Fibroblast of skin of left biceps (primary cell): ENCODE data around the gene TARDBP.
"Not testable (repeated sequence)": the region's sequence is repeated elsewhere in the genome, so short reads cannot be mapped to it uniquely, and the experiment has no call there.

Source experiments
- DNase-seq, 2 experiments: peaks; one replicate each; pipeline ENCODE4 v3.0.0-alpha.2; 2013; ENCODE audit warnings: low read depth in 2 of 2

TARDBP gene

DNA sequence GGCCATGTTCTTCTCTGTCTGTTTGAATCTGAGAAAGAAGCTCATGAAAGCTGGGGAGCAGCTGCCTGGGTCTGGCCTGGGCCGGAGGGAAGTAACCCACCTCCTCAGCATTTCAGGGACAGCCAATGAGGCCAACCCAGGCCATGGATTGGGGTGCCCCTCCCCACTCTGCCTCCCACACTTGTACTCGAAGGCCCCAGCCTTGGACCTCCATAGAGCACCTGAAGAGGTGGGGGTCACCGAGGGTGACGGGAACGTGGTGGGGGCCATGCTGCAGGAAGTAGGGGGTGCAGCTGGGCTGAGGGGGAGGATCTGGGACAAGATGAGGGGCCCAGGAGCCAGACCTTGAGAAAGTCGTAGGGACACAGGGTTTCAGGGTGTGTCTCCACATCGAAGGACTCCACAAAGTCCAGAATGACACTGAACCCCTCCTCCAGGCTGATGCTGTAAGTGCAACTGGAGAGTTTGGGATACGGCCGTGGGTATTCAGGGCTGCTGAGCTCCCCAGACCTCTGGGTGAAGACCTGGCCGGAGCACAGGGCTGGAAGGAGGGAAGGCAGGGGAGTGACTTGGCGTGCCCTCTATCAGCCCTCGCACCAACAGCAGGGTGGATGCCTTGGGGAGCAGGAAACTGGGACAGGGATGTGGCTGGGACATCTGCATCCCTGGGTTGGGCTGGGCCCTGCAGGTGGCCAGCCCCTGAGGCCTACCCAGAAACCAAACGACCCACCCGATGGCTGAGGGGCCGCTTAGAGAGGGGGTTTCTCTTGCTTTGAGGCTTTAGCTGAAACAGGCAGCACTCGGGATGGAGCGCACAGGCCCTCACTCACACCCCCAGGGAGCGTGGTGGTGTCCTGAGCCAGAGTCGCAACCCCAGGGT lies 30.8 kb downstream of the TARDBP start:
- no peak for DNase-seq

DNA sequence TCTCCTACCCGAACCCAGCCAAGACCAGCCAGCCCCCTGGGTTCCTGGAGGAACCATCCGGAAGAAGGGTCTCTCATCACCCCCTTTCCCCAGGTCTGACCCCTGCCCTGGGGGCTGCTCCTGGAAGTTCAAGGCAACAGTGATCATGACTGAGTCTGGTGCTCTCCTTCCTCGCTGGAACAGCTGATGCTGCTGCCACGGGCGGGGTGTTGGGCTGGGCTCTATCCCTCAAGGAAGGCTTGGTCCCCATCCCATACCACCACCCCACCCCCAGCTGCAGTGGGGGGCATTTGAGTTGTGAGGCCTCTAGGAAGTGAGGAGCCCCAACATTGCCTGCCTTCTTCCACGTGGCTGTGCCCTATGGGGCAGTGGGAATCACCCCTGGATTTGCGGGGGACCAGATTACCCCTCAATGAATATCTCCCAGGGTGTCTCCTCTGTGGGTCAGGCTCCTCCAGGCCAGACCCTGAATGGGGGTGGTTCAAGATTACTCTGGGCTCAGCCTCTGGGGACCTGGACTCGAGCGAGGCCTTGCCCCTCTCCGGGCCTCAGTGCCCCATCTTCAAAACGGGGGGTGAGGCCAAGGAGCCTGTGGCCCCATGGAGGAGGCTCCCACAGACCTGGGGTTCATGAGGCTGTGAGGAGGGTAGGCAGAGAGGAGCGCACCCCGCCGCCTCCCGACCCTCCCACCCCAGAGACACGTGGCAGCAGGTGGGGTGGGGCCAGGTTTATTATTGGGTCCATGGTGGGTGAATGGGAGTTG lies 31.8 kb downstream of the TARDBP start:
- DNase-seq = no peak

DNA sequence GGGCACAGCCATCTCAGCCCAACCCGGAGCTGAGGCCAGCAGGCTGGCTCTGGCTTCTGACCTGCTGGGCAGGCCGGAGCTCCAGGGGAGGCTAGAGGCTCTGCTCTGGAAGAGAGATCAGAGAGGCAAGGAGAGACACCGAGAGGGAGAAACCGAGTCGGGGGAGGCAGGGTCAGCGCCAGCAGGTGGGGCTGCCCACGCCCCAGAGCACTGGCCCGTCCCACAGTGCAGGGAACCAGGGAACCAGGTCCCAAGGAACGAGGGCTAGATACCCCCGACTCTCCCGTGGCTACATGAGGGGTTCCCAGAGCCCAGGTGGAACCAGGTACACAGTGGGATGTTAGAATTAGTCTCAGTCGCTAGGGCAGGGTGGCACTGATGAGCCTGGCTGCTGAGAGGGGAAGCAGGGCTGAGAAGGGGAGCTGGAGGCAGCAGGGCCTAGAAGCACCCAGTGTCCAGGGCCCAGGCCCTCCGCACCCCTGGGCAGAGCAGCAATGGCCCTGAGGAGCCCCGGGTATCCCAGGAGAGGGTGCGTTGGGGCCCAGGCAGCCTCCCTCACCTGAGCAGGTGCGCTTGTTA lies 32.5 kb downstream of the TARDBP start:
- no peak for DNase-seq

GRCh38 chr1:11045428-11046269 lies 33.2 kb downstream of the TARDBP start:
- no peak for DNase-seq

DNA sequence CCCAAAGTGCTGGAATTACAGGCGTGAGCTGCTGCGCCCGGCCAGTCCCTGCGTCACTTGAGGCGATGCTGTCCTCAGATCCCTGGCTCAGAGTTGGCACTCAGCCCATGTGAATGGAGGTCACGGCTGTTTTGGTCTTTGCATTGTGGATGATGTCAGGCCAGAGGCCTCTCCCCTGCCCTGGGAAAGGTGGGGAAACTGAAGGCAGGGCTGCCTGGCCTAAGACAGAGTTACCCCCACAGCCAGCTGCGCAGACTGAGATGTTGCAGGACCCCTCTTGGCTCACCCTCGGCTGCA lies 33.8 kb downstream of the TARDBP start:
- DNase-seq = no peak

GRCh38 chr1:11046625-11047365 lies 34.3 kb downstream of the TARDBP start, which contains the start of gene MASP2:
Gene MASP2 (minus strand): TSS chr1:11047239. CDS start chr1:11047207, 32 bp downstream.
- DNase-seq = no peak

- not testable (repeated sequence) for DNase-seq
Measured at GRCh38 chr1:11051121-11051520, 38.7 kb downstream of the TARDBP start.

GRCh38 chr1:11051781-11052511 lies 39.5 kb downstream of the TARDBP start:
- DNase-seq = no peak

GRCh38 chr1:11052839-11053757 lies 40.6 kb downstream of the TARDBP start:
- DNase-seq = no peak

GRCh38 chr1:11053758-11054137 lies 41.3 kb downstream of the TARDBP start:
- no peak for DNase-seq

- DNase-seq = no peak
Measured at GRCh38 chr1:11054181-11054580, 41.7 kb downstream of the TARDBP start.

DNA sequence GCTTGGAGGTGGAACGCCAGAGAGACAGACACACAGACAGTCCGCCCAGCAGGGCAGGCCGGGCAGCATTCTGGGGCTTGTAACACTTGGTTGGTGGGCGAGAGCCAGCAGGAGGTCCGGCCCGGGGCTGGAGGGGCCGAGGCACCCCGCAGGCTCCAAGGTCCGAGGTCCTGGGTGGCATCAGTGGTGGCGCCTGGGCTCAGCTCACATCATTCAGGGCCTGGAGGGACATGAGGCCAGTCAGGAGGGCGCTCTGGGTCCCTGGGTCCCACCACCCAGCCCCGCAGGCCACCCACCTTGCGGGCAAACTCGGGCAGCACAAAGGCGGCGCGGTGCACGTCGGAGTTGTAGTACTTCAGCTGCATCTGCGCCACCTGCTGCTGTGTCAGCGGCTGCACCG lies 42.2 kb downstream of the TARDBP start:
- no peak for DNase-seq

- no peak for DNase-seq
Measured at GRCh38 chr1:11055676-11056075, 43.2 kb downstream of the TARDBP start.

GRCh38 chr1:11056504-11056903 lies 44.0 kb downstream of the TARDBP start:
- no peak for DNase-seq

GRCh38 chr1:11057477-11057876 lies 45.0 kb downstream of the TARDBP start:
- DNase-seq = no peak

- DNase-seq = no peak
Measured at GRCh38 chr1:11058026-11058425, 45.6 kb downstream of the TARDBP start.

GRCh38 chr1:11058595-11059154 lies 46.2 kb downstream of the TARDBP start:
- DNase-seq = no peak

GRCh38 chr1:11059155-11059967 lies 46.9 kb downstream of the TARDBP start:
- no peak for DNase-seq
